Omental fat pad (tissue), 4 donors: ENCODE data around the gene LRRN3. TPM values are rescaled to one million over a fixed set of nuclear protein-coding genes. Genes with fewer than 3 reads are reported as not detected.
"Not testable (repeated sequence)": the region's sequence is repeated elsewhere in the genome, so short reads cannot be mapped to it uniquely, and the experiment has no call there.

Experiments used
- ATAC-seq: fragments of 150-250 bp; one replicate; pipeline ENCODE4 v1.9.1; 2016; ENCODE audit warnings: mild to moderate bottlenecking, moderate library complexity; ENCODE audit not compliant: low FRiP score
- DNase-seq: peaks from one replicate; pipeline ENCODE4 v3.0.0-alpha.2; 2019; ENCODE audit warnings: low spot score
- CTCF ChIP-seq, 3 donors: fragments of 450-650 bp; IDR thresholded peaks; one replicate each; pipeline ENCODE4 v1.5.1; 2016 to 2017; ENCODE audit warnings: antibody characterized with exemption in 3 of 3, mild to moderate bottlenecking in 3 of 3, moderate library complexity in 2 of 3
- total RNA-seq, 4 donors: library from RNA; depleted of rRNA; stranded (reverse); fragments of >200 nt; gene quantifications; one replicate each; pipeline ENCODE4 v1.1.0, GENCODE V29; 2016

Gene LRRN3
- total RNA-seq, 4 donors from 2014 or later: 1.7 to 5.3 (median 2.7) TPM

- no peak for ATAC-seq
- TF ChIP-seq CTCF (IDR thresholded peaks at IDR 0.05): no peak
- no peak for DNase-seq
Observed at GRCh38 chr7:111067251-111067650, 23.7 kb upstream of the LRRN3 start.

GRCh38 chr7:111067682-111068081 is 23.2 kb upstream of the LRRN3 start:
- no peak for TF ChIP-seq CTCF (IDR thresholded peaks at IDR 0.05)
- no peak for ATAC-seq
- no peak for DNase-seq

- no peak for TF ChIP-seq CTCF (IDR thresholded peaks at IDR 0.05)
- no peak for ATAC-seq
- DNase-seq: no peak
Observed at GRCh38 chr7:111068618-111069017, 22.3 kb upstream of the LRRN3 start.

DNA sequence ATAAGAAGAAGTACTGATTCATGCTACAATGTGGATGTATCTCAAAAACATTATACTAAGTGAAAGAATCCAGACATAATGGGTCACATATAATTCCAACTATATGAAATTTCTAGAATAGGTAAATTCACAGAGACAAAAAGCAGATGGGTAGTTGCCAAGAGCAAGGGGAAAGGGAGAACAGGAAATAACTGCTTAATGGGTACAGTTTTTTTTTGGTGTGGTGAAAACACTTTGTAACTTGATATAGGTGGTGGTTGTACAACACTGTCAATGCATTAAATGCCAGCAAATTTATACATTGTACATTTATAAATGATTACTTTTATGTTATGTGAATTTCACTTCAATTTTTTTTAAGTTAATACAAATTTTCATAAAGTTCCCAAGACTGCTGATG is 19.4 kb upstream of the LRRN3 start:
- DNase-seq (no peak), ATAC-seq (no peak)
- no peak for TF ChIP-seq CTCF (IDR thresholded peaks at IDR 0.05)

- not testable (repeated sequence) for ATAC-seq, DNase-seq
Observed at GRCh38 chr7:111072658-111073057, 18.3 kb upstream of the LRRN3 start.

DNA sequence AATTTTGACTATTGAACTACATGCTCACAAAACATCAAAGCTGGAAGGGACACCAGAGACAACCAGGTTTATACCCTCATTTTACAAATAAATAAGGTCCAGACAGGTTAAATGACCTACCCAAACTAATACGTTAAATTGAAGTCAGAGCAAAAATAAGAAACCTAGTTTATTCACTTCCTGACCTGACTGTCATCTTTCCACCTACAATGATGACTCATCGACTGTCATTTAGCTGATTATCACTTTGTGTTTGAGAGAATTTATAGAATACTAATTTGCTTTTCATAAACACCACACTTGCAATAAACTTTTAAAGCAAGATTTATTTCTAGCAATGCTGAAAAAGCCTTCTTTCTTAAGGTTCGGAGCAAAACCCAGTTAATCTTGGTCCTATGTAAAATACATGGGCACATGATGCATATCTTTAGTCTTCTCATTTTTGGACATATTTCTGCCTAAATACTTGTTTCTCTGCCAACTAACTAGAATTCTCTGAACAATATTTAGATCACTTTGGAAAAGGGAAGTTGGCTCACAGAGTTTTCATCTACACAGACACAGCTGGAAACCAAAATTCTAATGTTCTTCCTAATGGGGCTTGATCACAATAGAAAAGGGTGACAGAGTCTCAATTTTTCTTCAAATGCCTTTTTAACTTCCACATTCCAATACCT is 16.7 kb upstream of the LRRN3 start:
- no peak for TF ChIP-seq CTCF (IDR thresholded peaks at IDR 0.05)
- DNase-seq (no peak), ATAC-seq (no peak)

GRCh38 chr7:111074748-111075146 is 16.2 kb upstream of the LRRN3 start:
- ATAC-seq (no peak), DNase-seq (no peak)
- no peak for TF ChIP-seq CTCF (IDR thresholded peaks at IDR 0.05)
